Measurements from ENCODE around the gene PPT1.
"Not testable (repeated sequence)": the region's sequence is repeated elsewhere in the genome, so short reads cannot be mapped to it uniquely, and the experiment has no call there.

The PPT1 gene

DNA sequence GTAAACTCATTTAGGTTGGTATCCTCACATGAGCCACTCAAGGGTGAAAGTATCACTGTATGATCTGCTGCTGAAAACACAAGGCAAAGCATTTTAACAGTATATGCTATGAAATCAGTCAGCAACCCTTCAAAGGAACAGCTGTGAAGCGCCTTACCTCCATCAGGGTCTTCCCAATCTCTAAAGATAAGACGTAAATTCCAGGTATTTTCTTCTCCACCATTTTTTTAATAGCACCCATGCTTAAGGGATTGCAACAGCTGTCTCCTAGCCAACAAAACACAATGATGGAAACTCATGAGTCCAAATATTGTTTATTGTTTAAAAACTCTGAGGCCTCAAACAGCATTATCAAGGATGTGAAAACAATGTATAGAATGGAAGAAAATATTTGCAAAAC, 4.8 kb downstream of the PPT1 start:
- DNase-seq, result no peak

DNA sequence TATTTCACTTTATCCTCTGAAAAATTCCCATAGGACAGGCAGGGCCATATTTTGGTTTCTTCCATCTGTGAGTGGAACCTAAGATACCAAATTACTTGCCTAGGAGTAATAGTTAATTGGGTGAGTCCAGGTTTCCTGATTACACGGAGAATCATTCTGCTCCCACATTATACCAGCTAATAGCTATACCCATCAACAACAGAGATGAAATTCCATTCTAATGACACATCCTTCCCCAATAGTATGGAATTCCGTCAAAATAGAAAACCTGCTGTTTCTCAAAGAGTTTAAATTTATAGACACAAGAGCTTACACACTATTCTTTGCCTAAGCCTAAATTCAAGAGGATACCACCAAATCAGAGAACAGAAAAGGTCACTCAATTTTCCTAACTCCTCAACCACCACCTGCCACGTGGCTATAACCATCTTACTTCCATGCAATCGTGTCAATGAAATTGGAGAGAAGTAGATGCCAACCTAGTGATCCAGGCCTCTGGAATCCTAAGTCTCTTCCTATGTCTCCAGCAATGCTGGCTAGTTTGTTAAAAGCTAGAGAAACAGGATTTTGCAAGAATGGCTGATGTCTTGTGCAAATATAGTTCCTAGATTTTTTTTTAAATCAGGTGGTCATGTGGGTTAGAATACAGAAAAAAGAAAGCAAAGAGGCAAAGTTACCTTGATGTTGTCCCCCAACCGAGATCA, 6.2 kb downstream of the PPT1 start:
- no peak for DNase-seq

DNA sequence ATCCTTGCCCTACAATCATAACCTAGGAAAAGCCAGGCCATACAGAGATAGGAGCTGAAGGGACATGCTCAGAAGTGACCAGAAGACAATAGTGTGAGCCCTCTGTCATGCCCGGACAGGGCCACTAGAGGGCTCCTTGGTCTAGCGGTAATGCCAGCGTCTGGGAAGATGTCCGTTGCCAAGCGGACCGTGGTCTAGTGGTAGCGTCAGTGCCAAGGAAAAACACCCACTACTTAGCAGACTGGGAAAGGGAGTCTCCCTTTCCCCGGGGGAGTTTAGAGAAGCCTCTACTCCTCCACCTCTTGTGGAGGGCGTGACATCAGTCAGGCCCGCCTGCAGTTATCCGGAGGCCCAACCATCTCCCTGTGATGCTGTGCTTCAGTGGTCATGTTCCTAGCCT, 12.3 kb downstream of the PPT1 start:
- DNase-seq, result not testable (repeated sequence)

DNA sequence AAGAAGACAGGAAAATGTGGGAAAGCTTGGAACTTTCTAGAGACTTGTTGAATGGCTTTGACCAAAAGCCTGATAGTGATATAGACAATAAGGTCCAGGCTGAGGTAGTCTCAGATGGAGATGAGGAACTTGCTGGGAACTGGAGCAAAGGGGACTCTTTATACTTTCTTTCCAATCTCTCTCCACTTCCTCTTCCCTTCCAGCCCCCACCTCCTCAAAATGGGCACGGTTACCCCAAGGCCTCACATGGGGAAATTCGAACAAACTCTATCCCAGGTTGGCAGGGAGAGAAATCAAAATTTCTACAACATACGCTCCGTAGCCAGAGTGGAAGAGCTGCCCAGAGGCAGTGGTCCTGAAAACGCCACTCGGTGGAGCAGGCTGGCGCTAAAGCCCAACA, 15.2 kb downstream of the PPT1 start:
- DNase-seq, result no peak

DNA sequence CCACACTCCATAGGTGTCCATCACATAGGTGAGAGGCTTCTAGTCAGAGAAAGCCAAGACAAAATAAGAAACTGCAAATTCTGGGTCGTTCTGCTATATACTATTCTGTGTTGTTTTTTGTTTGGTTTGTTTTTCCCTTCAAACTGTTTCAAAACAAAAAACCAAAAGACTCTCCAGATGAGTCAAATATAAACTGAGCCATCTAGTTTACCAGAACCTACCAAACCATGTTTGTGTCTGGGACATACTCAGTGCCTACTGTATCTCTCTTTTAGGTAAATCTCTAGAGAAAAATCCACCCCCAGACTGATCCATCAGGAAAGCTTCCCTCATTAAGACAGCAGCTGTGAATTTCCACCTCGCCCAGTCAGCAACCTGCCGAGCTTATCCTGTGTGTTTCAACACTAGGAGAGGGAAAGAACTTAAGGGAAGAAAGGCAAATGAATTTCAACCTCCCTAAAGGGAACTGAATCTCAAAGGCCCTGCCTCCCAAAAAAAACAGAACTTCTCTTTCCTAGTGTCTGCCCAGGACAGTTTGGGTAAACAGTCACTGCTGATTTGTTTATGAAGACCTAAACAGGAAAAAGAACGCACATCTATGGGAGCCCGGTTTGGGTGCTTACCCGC, 17.2 kb downstream of the PPT1 start:
- DNase-seq, result no peak

DNA sequence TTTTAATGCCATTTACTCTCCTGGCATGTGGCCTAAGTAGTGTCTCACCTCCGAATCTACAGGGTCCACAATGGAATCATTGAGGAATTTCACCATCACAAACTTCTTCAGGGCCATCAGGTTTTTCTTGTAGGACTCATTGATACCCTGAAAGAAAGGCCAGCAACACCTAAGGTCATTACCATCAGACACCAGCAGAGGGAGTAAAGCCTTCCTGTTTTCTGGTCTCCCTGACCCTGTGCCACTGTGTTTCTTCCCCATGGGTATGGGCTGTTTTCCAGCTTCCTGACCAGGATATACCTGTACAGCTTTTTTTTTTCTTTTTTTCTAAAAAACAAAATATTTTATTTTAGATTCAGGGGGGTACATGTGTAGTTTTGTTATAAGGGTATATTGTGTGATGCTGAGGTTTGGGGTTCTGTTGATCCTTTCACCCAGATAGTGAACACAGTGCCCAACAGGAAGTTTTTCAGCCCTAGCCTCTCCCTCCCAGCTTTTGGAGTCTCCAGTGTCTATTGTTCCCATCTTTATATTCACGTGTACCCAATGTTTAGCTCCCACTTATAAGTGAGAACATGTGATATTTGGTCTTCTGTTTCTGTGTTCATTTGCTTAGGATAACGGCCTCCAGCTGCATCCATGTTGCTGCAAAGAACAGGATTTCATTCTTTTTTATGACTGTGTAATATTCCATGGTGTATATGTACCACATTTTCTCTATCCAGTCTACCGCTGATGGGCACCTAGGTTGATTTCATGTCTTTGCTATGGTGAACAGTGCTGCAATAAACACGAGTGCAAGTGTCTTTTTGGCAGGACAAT, 18.3 kb downstream of the PPT1 start:
- peak; percentile 42 for DNase-seq

DNA sequence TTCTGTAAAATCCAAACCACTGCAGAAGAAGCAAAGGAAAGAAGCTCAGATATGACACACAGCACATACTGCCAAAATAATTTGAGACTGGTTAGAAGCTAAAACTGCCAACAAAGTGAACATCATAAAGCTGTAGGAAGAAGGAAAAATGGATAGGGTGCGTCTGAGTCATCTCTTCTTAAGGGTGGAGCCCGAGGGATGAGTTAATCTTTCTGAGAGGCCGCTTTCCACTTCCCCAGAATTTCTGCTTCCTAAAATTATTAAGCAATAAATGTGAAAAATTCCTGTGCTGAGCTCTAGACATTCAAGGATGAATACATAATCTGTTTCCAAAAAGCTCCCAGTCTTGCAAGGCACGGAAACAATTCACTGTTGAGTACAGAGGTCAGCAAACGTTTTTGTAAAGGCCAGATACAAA, 20.1 kb downstream of the PPT1 start:
- DNase-seq, result no peak

DNA sequence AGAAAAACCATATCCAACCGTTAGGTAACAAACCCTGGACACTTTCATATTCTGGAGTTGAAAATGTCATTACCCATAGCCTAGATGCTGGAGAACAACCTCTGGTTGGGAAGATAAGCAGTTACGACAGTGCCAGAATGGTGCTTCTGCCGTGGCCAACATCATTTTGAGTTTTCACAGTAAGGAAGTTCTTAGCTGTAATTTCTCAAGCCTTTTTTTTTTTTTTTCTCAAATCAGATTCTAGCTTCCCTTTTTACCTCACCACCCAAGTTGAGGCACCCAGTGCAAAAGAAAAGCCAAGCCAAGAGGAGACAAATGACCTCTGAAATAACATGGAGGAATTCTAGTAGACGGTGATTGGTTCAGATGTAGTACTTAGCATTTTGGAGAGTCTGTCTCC, 21.8 kb downstream of the PPT1 start:
- no peak for DNase-seq

DNA sequence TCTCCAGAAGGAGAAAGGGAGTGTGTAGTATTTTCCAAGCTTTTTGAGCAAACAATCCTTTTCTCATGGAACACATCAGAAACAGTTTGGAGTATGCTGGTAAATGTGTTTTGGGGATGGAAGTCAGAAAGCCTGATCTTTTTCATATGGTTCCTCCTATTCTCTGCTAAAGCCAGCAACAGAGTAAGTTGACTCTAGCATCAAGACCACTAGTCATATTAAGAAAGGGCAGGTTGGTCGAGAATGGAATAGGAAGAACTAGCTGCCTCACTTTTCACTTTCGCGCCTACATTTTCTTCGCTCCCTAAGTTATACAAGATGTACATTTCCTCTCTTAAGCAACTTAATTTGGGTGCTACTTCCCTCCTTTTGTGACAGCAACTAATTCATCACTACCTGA, 24.0 kb downstream of the PPT1 start:
- DNase-seq, result no peak

DNA sequence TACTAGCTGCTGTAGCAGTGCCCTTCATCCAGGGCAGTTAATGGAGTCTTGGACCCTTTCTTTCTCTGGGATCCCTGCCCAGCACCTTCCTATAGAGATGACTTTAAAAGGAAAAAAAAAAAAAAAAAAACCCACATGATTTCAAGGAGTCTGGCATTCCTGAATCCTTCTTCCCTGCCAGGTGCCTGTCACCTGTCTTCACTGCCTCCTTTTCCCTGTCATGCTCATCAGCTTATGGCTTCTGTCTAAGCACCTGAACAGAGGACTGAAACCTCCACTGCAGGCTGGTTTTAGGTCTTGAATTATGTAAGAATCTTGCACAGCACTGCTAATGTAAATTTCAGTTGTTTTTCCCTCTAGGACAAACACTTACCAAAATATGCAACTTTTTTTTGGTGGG, 24.9 kb downstream of the PPT1 start:
- DNase-seq, result no peak

DNA sequence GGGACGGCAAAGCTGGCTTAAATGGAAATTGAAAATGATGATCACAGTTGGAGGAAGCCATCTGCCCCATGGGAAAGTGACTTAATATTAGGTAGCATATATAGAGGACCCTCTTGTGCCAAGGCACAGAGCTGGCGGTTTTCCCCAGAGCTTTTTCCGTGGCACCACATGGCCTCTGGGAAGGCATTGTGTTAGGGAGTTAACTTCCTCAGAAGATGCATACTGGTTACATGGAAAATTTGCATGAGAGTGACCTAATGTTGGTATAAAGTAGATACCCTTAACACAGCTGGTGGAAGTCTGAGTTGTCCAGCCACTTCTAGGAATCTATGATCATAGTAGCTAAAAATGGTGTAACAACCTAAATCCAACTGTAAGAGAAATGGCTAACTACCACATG, 29.2 kb downstream of the PPT1 start:
- no peak for DNase-seq

DNA sequence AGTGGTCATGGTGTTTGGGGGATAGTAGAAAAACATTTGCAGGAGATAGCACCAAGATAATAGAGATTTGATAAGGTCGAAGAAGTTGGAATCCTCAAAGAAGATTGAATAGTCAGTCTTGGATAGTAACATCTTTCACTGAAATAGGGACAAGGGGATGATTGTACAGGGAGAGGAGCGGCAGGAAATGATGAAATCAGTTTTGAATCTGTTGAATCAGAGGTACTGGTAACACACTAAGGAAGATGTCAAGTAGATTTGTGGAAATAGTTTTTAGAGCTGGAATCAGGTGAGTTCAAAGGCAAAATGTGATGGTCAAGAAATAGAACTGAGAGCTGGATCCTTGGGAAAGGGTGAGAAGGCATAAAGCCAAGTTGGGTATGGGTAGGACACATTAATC, 30.0 kb downstream of the PPT1 start:
- DNase-seq, result no peak

DNA sequence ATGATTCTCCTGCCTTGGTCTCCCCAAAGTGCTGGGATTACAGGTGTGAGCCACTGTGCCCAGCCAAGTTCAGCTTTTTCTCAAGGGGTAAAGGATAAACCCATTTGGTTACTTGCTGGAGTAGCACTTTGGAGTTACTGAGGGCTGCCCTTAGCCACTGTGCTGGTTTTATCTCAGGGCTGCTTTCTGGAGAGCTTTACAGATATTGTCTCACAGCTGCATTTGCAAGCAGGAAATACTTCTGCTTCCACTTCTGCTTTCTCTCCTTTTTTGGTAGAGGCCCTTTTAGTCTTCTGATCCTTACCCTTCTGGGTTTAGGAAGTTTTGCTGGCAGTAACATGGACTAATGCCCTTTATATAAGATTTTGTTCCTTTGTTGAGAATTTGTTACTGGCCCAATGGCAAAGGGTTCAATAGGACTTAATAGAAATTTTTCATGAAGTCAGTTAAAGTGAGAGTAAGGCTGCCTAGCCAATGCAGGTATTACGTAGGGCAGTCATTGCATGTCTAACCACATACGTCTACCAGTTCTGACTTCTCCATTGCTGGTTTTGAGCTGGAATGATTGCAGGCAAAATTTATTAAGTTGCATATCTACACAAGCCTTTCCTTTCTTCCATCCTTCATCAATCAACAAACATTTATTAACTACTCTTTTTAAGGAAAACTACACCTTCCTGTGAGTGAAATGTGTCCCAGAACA, 32.1 kb downstream of the PPT1 start:
- DNase-seq, result no peak

DNA sequence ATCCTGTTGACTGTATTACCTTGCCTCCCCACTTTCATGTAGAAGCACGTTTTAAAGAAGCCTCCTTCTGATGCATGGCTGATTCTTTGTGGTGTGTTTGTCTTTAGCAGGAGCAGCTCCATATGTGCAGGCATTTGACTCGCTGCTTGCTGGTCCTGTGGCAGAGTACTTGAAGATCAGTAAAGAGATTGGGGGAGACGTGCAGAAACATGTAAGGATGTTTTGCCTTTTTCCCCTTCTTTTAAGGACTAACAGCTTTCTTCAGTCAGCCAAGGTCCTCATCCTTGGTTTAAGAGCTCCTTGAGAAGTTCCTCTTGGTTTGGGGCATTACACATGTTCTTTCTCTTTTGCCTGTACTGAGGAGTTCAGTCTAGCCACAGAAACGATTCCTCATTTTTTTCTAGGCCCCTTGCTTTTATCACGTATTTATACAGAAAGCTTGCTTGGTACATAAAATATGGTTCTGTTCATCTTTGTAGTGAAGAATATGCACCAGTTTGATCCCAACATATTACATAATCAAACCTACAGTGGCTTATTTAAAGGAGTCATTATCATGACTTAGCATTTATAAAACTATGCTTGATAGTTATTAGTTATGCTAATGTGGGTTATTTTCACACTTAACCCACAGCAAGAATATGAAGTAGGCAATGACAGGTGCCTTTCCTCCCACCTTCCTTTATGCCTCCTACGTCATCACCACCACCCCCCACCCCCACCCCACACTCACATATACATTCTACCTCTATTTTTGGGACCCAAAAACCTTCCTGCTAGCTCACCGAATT, 36.9 kb downstream of the PPT1 start:
- no peak for DNase-seq

DNA sequence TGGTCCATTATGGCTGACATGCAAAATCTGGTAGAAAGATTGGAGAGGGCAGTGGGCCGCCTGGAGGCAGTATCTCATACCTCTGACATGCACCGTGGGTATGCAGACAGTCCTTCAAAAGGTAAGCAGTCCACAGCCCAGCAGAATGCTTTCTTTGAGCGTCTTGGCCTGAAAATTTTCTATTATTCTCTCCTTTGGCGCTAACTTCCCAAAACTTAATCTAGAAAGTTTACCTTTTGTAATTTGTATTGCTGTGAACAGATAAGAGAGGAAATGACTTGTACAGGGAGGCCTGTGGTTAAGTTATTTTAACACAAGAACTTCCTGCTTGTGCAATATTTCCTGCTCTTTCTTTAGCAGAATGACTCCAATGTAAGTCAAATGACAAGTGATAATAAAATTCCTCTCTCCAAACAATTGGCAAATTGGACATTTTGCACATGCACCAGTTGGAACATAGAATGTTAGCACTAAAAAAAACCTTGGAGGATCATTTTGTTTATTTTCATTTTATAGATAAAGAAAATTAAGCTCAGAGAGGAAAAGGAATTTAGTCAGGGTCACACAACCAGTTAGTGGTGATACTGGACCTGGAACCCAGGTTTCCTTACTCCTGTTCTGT, 37.6 kb downstream of the PPT1 start:
- DNase-seq, result peak; percentile 37

DNA sequence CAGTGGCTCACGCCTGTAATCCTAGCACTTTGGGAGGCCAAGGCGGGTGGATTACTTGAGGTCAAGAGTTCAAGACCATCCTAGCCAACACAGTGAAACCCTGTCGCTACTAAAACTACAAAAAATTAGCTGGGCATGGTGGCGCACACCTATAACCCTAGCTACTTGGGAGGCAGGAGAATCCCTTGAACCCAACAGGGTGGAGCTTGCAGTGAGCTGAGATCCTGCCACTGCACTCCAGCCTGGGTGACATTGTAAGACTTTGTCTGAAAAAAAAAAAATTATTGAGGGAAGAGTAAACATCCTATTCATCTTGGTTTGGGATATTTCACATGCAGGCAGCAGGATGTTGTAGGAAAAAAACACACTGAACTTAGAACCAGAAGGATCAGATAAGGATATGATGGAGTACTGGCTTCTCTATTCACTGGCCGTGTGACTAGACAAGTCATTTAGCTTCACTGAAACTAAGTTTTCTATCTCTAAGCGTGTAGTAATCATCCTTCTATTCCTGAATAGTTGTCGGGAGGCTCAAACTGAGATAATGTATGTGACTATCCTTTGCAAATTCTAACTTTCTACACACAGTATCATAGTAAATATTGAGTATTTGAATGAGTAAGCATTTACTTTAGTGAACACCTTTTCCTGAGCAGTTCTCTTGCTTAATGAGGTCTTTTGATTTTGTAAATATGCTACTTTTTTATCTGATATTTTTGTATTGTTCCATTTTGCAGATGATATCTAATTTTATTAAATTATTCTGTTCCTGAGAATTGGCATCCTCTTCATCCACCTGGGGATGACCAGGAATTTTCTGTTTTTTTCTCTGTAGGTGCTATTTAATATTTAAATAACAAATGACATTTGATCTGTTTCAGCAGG, 38.4 kb downstream of the PPT1 start:
- no peak for DNase-seq

DNA sequence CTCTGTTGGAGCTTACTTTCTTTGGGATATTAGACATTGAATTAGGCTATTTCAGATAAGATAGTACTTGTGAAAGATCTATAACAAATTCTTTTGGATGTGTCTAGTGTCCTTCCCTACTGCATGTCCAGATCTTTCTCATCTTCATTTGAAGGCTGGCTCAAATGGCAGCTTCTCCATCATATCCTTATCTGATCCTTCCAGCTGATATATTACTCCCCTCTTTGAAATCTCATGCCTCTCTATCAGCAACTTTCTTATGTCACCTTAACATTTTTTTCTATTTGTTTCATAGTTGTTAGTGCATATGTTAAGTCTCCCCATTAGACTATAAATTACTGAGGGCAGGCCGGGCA, 39.0 kb downstream of the PPT1 start:
- no peak for DNase-seq

DNA sequence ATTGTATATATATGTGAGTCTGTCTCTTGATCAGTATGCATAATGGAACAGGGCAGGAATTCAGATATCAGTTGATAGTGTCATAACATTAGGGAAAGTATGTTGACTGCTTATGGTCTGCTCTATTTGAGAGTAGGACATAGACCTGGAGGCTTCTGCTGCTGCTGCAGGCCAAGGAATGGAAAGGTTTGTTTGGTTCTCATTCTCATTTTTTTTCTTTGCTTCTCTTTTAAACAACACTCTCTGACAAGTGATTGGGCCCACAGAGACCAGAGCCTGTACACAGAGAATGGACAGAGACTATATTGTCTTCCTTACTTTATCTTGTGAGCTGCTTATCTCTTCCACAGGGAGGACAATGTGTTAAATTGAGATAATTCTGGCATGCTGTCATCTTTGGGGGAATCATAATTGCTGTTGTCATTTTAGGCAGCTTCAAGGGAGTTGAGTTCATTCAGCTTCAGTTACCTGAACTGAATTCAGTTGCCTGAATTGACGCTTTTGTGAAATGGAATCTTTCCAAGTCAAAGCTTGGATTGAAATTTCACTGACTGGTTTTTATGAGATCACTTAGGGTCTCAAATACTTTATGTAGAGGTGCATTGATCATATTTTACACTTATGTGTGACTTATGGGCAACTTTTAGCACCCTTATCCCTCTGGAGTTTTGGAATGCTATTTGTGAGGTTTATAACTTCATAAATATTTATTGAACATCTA, 39.6 kb downstream of the PPT1 start:
- no peak for DNase-seq

DNA sequence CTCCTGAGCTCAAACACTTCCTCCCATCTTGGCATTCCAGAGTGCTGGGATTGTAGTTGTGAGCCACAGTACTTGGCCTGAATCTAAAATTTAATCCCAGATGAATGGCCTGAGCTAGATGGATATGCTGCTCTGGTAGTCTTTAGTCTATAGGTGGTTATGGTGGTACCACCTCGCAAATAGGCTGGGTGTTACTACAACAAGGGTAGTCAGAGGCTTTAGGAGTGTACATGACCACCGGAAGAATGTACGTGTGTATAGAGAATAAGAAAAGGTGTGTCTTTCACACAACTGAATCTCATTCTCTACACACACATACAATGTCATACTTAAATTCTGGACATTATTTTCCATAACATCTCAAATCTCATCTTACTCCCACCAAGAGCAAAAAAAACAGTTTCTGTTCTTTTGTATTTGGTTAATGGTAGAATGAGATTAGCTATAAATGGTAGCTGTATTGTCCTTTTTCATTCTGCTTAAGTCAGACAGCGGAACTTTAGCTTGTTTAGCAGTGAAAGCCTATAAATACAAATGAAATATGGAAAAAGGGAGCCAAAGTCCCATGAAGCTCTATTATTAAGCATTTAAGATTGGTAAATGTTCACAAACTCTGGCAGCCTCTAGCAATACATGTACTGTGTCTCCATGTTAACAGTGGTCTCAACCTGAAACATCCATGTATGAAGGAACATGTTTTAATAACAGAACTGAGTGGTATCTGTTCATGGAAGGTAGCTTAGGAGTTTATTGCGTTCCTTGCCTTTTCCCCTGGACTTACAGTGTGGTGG, 40.3 kb downstream of the PPT1 start:
- DNase-seq, result no peak

All from central memory CD4-positive, alpha-beta T cell (primary cell).